MCF 10A (cell line): Measurements from ENCODE around the gene RANGAP1. TPM values are rescaled to one million over a fixed set of nuclear protein-coding genes. Genes with fewer than 3 reads are reported as not detected.

Source experiments
- BruUV-seq: library from RNA; stranded (reverse); fragments of 400-500 nt; replicated peaks from 2 replicates; lab custom pipeline; 2021; lab: Mats Ljungman, UMichigan
- CTCF ChIA-PET: fragments of 300-600 bp; sonication (Branson Sonifier 250); formaldehyde crosslinking; extraction: SDS; loops from one replicate; lab custom pipeline; 2021; ENCODE audit warnings: antibody characterized with exemption, inconsistent platforms; lab: Yijun Ruan, JAX
- POLR2A ChIA-PET: fragments of 300-600, 350-650 bp; sonication (Branson Sonifier 250); formaldehyde crosslinking; extraction: SDS; loops from one replicate; lab custom pipeline; 2020; ENCODE audit warnings: antibody characterized with exemption, inconsistent platforms; lab: Yijun Ruan, JAX
- DNase-seq: peaks from one replicate; pipeline ENCODE4 v3.0.0-alpha.2; 2018; ENCODE audit not compliant: unreplicated experiment
- H3K27ac Mint-ChIP-seq: one replicate; pipeline ENCODE4 v1.8.0; 2022; ENCODE audit warnings: mild to moderate bottlenecking, low read depth, mixed read lengths; ENCODE audit not compliant: unreplicated experiment
- H3K27me3 Mint-ChIP-seq: one replicate; pipeline ENCODE4 v1.8.0; 2022; ENCODE audit warnings: mixed read lengths; ENCODE audit not compliant: insufficient read depth, unreplicated experiment
- H3K36me3 Mint-ChIP-seq: one replicate; pipeline ENCODE4 v1.8.0; 2022; ENCODE audit warnings: mild to moderate bottlenecking, moderate library complexity, mixed read lengths; ENCODE audit not compliant: insufficient read depth, unreplicated experiment
- H3K4me1 Mint-ChIP-seq: one replicate; pipeline ENCODE4 v1.8.0; 2022; ENCODE audit warnings: mixed read lengths; ENCODE audit not compliant: insufficient read depth, unreplicated experiment
- H3K4me3 Mint-ChIP-seq: one replicate; pipeline ENCODE4 v1.8.0; 2022; ENCODE audit warnings: mild to moderate bottlenecking, moderate library complexity, mixed read lengths; ENCODE audit not compliant: unreplicated experiment
- H3K9me3 Mint-ChIP-seq: one replicate; pipeline ENCODE4 v1.8.0; 2022; ENCODE audit warnings: mixed read lengths; ENCODE audit not compliant: unreplicated experiment
- CTCF ChIP-seq: fragments of 200-600 bp; IDR thresholded peaks from one replicate; pipeline ENCODE4 v1.8.0; 2022; ENCODE audit warnings: antibody characterized with exemption, mild to moderate bottlenecking; ENCODE audit not compliant: unreplicated experiment
- intact Hi-C: fragments of 100-400 bp; cut with micrococcal nuclease; formaldehyde crosslinking; loops from 2 replicates; pipeline ENCODE4 v1.14.1; 2022
- total RNA-seq: library from RNA; stranded (reverse); gene quantifications from 2 replicates; pipeline ENCODE4 v1.2.3, GENCODE V29; 2022

The RANGAP1 gene
- total RNA-seq, 1 experiment from 2014 or later, result 117 TPM

- DNase-seq, result no peak
- Mint-ChIP-seq H3K4me3 (no peak overlapping the region), H3K27ac (no peak overlapping the region), H3K36me3 (peaks cover 12% of the 10 kb centered on the region), H3K4me1 (peaks cover 5% of the 10 kb centered on the region), H3K27me3 (no peaks in the 10 kb centered on the region), H3K9me3 (no peaks in the 10 kb centered on the region)
- intact Hi-C loops, result loop anchor here (10.0 kb wide), 1 partner anchor 248 kb away; the partner anchor contains the start of gene RBX1
- ChIA-PET CTCF (interaction anchor here (0.7 kb wide), 1 partner anchor 32 kb away, joined by 4 read pairs; no protein-coding TSS in a partner anchor), POLR2A (interaction anchor here (0.7 kb wide), 1 partner anchor 111 kb away, joined by 3 read pairs; no protein-coding TSS in a partner anchor)
- BruUV-seq, result no TSS peak
- no peak for TF ChIP-seq CTCF
These were observed 82.9 kb downstream of the RANGAP1 start for GRCh38 chr22:41203118-41203517.

- Mint-ChIP-seq H3K4me3 (no peak overlapping the region), H3K36me3 (peaks cover 19% of the 10 kb centered on the region), H3K27me3 (no peaks in the 10 kb centered on the region), H3K27ac (no peak overlapping the region), H3K9me3 (no peaks in the 10 kb centered on the region), H3K4me1 (peaks cover 10% of the 10 kb centered on the region)
- CTCF ChIA-PET, result no interaction called here
- intact Hi-C loops, result loop anchor here (10.0 kb wide), 1 partner anchor 246 kb away; the partner anchor contains the start of gene RBX1
- POLR2A ChIA-PET, result interaction anchor here (12.6 kb wide), 1 partner anchor 105 kb away, joined by 200 read pairs; the partner anchor contains the start of gene EP300
- BruUV-seq, result no TSS peak
- no peak for DNase-seq
- no peak for TF ChIP-seq CTCF
These were observed 84.8 kb downstream of the RANGAP1 start for GRCh38 chr22:41201141-41201540.

DNA sequence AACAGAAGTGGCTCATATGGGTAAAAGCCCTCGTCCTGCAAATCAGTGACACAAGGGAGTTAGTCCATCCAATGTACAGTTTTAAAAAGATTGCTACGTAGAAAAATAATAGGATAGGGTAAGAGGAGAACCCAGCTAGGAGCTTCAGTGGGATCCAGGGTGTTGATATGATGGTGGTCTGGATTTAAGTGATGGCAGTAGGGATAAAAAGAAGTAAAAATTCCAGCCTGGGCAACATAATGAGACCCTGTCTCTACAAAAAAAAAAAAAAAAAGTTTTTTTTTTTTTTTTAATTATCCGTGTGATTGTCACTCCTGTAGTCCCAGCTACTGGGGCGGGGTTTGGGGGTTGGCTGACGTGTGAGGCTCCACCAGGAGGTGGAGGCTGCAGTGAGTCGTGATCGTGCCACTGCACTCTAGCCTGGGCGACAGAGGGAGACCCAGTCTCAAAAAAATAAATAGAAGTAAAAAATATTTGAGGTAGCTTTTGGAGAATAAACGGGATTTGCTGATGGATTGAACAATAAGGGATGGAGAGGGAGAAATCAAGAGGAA, 87.9 kb downstream of the RANGAP1 start:
- H3K4me1 Mint-ChIP-seq, result peaks cover 17% of the 10 kb centered on the region
- ChIA-PET POLR2A (interaction anchor here (0.7 to 12.6 kb wide), 7 partner anchors 16 to 342 kb away, joined by 3 to 200 read pairs (median 3); partner anchors contain the start of genes EP300, ST13 and TEF), CTCF (interaction anchor here (0.6 to 2.4 kb wide), 2 partner anchors 139 to 275 kb away, joined by 3 to 7 read pairs; no protein-coding TSS in a partner anchor)
- no peaks in the 10 kb centered on the region for H3K27me3 Mint-ChIP-seq
- intact Hi-C loops, result loop anchor here (10.0 kb wide), 1 partner anchor 103 kb away; the partner anchor contains the start of gene EP300
- peaks cover 13% of the 10 kb centered on the region for H3K36me3 Mint-ChIP-seq
- no peak for DNase-seq
- H3K4me3 Mint-ChIP-seq, result peak overlapping the region; percentile 74
- H3K27ac Mint-ChIP-seq, result peak overlapping the region; percentile 17
- H3K9me3 Mint-ChIP-seq, result no peaks in the 10 kb centered on the region
- BruUV-seq, result no TSS peak
- no peak for TF ChIP-seq CTCF
